CD14-positive monocyte (primary cell): ENCODE data around the gene ANK2. TPM values are rescaled to one million over a fixed set of nuclear protein-coding genes. Genes with fewer than 3 reads are reported as not detected.

Experiments used
- DNase-seq, 3 donors: peaks; one replicate each; pipeline ENCODE4 v3.0.0-alpha.2; 2011 to 2022
- H2AFZ ChIP-seq: 2 replicates; pipeline ENCODE4 v1.6.0; 2012; ENCODE audit warnings: mild to moderate bottlenecking, low read depth, low read length, inconsistent platforms; ENCODE audit not compliant: insufficient read depth, poor library complexity, severe bottlenecking
- H3K27ac ChIP-seq, 2 donors: 1 replicate in 1 of 2; 2 replicates in 1 of 2; pipeline ENCODE4 v1.5.1; 2012 to 2013; ENCODE audit warnings: low read length in 2 of 2, control low read depth in 1 of 2, inconsistent platforms in 1 of 2, low read depth in 1 of 2, mild to moderate bottlenecking in 1 of 2
- H3K27me3 ChIP-seq, 2 donors: one replicate each; pipeline versions ENCODE4 v1.6.0 to v1.6.1; 2011 to 2013; ENCODE audit warnings: low read length in 2 of 2; ENCODE audit not compliant: control insufficient read depth in 2 of 2, insufficient read depth in 2 of 2
- H3K36me3 ChIP-seq, 2 donors: replicated peaks in 1 of 2; 1 replicate in 1 of 2; 2 replicates in 1 of 2; pipeline versions ENCODE4 v1.5.1 to v1.6.1; 2012 to 2013; ENCODE audit warnings: low read length in 2 of 2, control low read depth in 1 of 2, inconsistent platforms in 1 of 2, mild to moderate bottlenecking in 1 of 2; ENCODE audit not compliant: insufficient read depth in 2 of 2, control insufficient read depth in 1 of 2
- H3K4me1 ChIP-seq, 2 donors: 1 replicate in 1 of 2; 2 replicates in 1 of 2; pipeline versions ENCODE4 v1.5.1 to v1.6.1; 2012 to 2013; ENCODE audit warnings: low read length in 2 of 2, control low read depth in 1 of 2, inconsistent platforms in 1 of 2, mild to moderate bottlenecking in 1 of 2, moderate library complexity in 1 of 2; ENCODE audit not compliant: insufficient read depth in 2 of 2, control insufficient read depth in 1 of 2
- H3K4me2 ChIP-seq: replicated peaks from 2 replicates; pipeline ENCODE3; 2012; ENCODE audit warnings: low read length, moderate library complexity, mild to moderate bottlenecking; ENCODE audit not compliant: poor library complexity, severe bottlenecking; ENCODE audit errors: extremely low read depth
- H3K4me3 ChIP-seq, 3 experiments: fragments of 200-600 bp in 1 of 3; sonication (generic) in 1 of 3; replicated peaks in 1 of 3; 1 replicate in 2 of 3; 2 replicates in 1 of 3; pipeline ENCODE4 v1.5.1; 2011 to 2013; ENCODE audit warnings: low read length in 3 of 3, mild to moderate bottlenecking in 3 of 3, control low read depth in 2 of 3, low read depth in 2 of 3, inconsistent platforms in 1 of 3, moderate library complexity in 1 of 3
- H3K79me2 ChIP-seq: 2 replicates; pipeline ENCODE4 v1.6.0; 2012; ENCODE audit warnings: mild to moderate bottlenecking, control low read depth, inconsistent platforms, low read length, moderate library complexity; ENCODE audit not compliant: insufficient read depth
- H3K9ac ChIP-seq: 2 replicates; pipeline ENCODE4 v1.6.0; 2017; ENCODE audit warnings: low read length, mild to moderate bottlenecking; ENCODE audit not compliant: insufficient read depth, poor library complexity, severe bottlenecking
- H3K9me3 ChIP-seq, 2 donors: replicated peaks in 1 of 2; 1 replicate in 1 of 2; 2 replicates in 1 of 2; pipeline versions ENCODE4 v1.5.1 to v1.6.1; 2012 to 2013; ENCODE audit warnings: low read length in 2 of 2, control low read depth in 1 of 2; ENCODE audit not compliant: control insufficient read depth in 1 of 2, insufficient read depth in 1 of 2
- H4K20me1 ChIP-seq: 2 replicates; pipeline ENCODE4 v1.6.0; 2012; ENCODE audit warnings: mild to moderate bottlenecking, low read length, control low read depth, moderate library complexity; ENCODE audit not compliant: insufficient read depth
- H3K27ac Mint-ChIP-seq, 7 donors: one replicate each; pipeline ENCODE4 v1.8.0; 2020; ENCODE audit warnings: mild to moderate bottlenecking in 7 of 7, mixed read lengths in 7 of 7, moderate library complexity in 6 of 7, inconsistent platforms in 2 of 7
- H3K27me3 Mint-ChIP-seq, 3 donors: one replicate each; pipeline ENCODE4 v1.8.0; 2021 to 2022; ENCODE audit warnings: low read depth in 3 of 3, mild to moderate bottlenecking in 3 of 3, mixed read lengths in 3 of 3, moderate library complexity in 3 of 3, inconsistent platforms in 1 of 3
- H3K36me3 Mint-ChIP-seq, 2 donors: one replicate each; pipeline ENCODE4 v1.8.0; 2020; ENCODE audit warnings: mixed read lengths in 2 of 2, inconsistent platforms in 1 of 2, mild to moderate bottlenecking in 1 of 2
- H3K4me1 Mint-ChIP-seq: one replicate; pipeline ENCODE4 v1.8.0; 2020; ENCODE audit warnings: mild to moderate bottlenecking, mixed read lengths
- H3K4me3 Mint-ChIP-seq, 2 donors: one replicate each; pipeline ENCODE4 v1.8.0; 2020; ENCODE audit warnings: mild to moderate bottlenecking in 2 of 2, mixed read lengths in 2 of 2, moderate library complexity in 1 of 2
- H3K9me3 Mint-ChIP-seq, 7 donors: one replicate each; pipeline ENCODE4 v1.8.0; 2020 to 2022; ENCODE audit warnings: mixed read lengths in 7 of 7, mild to moderate bottlenecking in 6 of 7, moderate library complexity in 6 of 7, inconsistent platforms in 2 of 7
- CTCF ChIP-seq: fragments of 200-600 bp; IDR thresholded peaks from one replicate; pipeline ENCODE4 v1.8.0; 2022; ENCODE audit warnings: antibody characterized with exemption, mild to moderate bottlenecking
- WGBS: methylation state at CpG from one replicate; pipeline ENCODE4 v1.1.5; 2013; ENCODE audit warnings: missing lambda C conversion rate; ENCODE audit not compliant: insufficient coverage; 5-methylcytosine and 5-hydroxymethylcytosine counted together
- intact Hi-C, 2 donors: fragments of 100-400 bp; cut with micrococcal nuclease; formaldehyde crosslinking; loops; one replicate each; pipeline versions ENCODE4 v1.15.0 to v1.15.1; 2023
- polyA plus RNA-seq, 3 donors: library from polyadenylated mRNA; depleted of rRNA in 1 of 3; unstranded in 2 of 3; stranded (reverse) in 1 of 3; fragments of 300-500 nt in 2 of 3; fragments of >200 nt in 1 of 3; fragmentation: Illumina TruSeq in 2 of 3; gene quantifications; 1 replicate in 2 of 3; 2 replicates in 1 of 3; pipeline ENCODE4 v1.2.3, GENCODE V29; 2012 to 2021

ANK2 gene
- polyA plus RNA-seq, 3 donors = not detected

DNA sequence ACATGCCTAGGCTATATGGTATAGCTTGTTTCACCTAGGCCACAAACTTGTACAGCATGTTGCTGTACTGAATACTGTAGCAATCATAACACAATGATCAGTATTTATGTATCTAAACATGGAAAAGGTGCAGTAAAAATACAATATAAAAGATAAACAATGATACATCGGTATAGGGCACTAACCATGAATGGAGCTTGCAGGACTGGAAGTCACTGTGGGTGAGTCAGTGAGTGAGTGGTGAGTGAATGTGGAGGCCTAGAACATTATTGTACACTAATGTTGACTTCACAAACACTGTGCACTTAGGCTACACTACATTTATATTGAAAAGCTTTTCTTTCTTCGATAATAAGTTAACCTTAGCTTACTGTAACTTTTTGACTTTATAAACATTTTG, 45.6 kb upstream of the ANK2 start:
- H3K27ac Mint-ChIP-seq = peak overlapping the region in 1 of 7 donors; percentile 60
- H4K20me1 ChIP-seq = no peaks in the 10 kb centered on the region
- no peaks in the 10 kb centered on the region for H3K36me3 Mint-ChIP-seq
- H3K9me3 Mint-ChIP-seq = peaks cover 0 to 4% (median 0%) of the 10 kb centered on the region in 7 donors
- no peak for TF ChIP-seq CTCF
- intact Hi-C loops = no loop called here
- H3K4me3 ChIP-seq = no peak overlapping the region
- H3K79me2 ChIP-seq = no peaks in the 10 kb centered on the region
- H3K4me2 ChIP-seq = no peak overlapping the region
- H3K9me3 ChIP-seq = no peaks in the 10 kb centered on the region
- no peaks in the 10 kb centered on the region for H3K27me3 ChIP-seq
- no peak overlapping the region for H3K9ac ChIP-seq
- no CpG with 5 or more reads among the region's 2 CpGs for WGBS
- H3K27me3 Mint-ChIP-seq = peaks cover 0 to 2% (median 0%) of the 10 kb centered on the region in 3 donors
- H3K36me3 ChIP-seq = no peaks in the 10 kb centered on the region
- no peak for DNase-seq
- H3K4me3 Mint-ChIP-seq = no peak overlapping the region
- no peak overlapping the region for H2AFZ ChIP-seq
- no peaks in the 10 kb centered on the region for H3K4me1 ChIP-seq
- no peaks in the 10 kb centered on the region for H3K4me1 Mint-ChIP-seq
- no peak overlapping the region for H3K27ac ChIP-seq

- Histone ChIP-seq H3K27me3 (no peaks in the 10 kb centered on the region), H3K36me3 (no peaks in the 10 kb centered on the region), H3K9ac (no peak overlapping the region), H2AFZ (no peak overlapping the region), H3K9me3 (no peaks in the 10 kb centered on the region), H4K20me1 (no peaks in the 10 kb centered on the region), H3K4me3 (no peak overlapping the region), H3K27ac (no peak overlapping the region), H3K79me2 (no peaks in the 10 kb centered on the region), H3K4me1 (no peaks in the 10 kb centered on the region), H3K4me2 (no peak overlapping the region)
- Mint-ChIP-seq H3K27me3 (peaks cover 0 to 2% (median 0%) of the 10 kb centered on the region in 3 donors), H3K4me3 (no peak overlapping the region), H3K9me3 (peaks cover 0 to 4% (median 0%) of the 10 kb centered on the region in 7 donors), H3K4me1 (no peaks in the 10 kb centered on the region), H3K27ac (no peak overlapping the region), H3K36me3 (no peaks in the 10 kb centered on the region)
- DNase-seq = no peak
- WGBS = no CpG with 5 or more reads among the region's 4 CpGs
- intact Hi-C loops = no loop called here
- TF ChIP-seq CTCF = no peak
These were observed 44.8 kb upstream of the ANK2 start for GRCh38 chr4:113004655-113005054.
